Measurements from ENCODE around the gene SRGAP1.

SRGAP1 gene

GRCh38 chr12:63941166-63941800, 96.8 kb downstream of the SRGAP1 start:
- DNase-seq = no peak

- no peak for DNase-seq
Measured at GRCh38 chr12:63941879-63942278, 97.4 kb downstream of the SRGAP1 start.

GRCh38 chr12:63942464-63943241, 98.2 kb downstream of the SRGAP1 start:
- no peak for DNase-seq

- no peak for DNase-seq
Measured at GRCh38 chr12:63944034-63944579, 99.6 kb downstream of the SRGAP1 start.

- DNase-seq = no peak
Measured at GRCh38 chr12:63944586-63945228, 100.2 kb downstream of the SRGAP1 start.

GRCh38 chr12:63945777-63946176, 101.3 kb downstream of the SRGAP1 start:
- no peak for DNase-seq

GRCh38 chr12:63948211-63948610, 103.7 kb downstream of the SRGAP1 start:
- no peak for DNase-seq

- DNase-seq = no peak
Measured at GRCh38 chr12:63949902-63950301, 105.4 kb downstream of the SRGAP1 start.

- DNase-seq = no peak
Measured at GRCh38 chr12:63952995-63953394, 108.5 kb downstream of the SRGAP1 start.

- DNase-seq = no peak
Measured at GRCh38 chr12:63955831-63956666, 111.5 kb downstream of the SRGAP1 start.

- DNase-seq = no peak
Measured at GRCh38 chr12:63957496-63957895, 113.0 kb downstream of the SRGAP1 start.

- DNase-seq = no peak
Measured at GRCh38 chr12:63958876-63959580, 114.5 kb downstream of the SRGAP1 start.

GRCh38 chr12:63961048-63961447, 116.5 kb downstream of the SRGAP1 start:
- DNase-seq = no peak

- DNase-seq = no peak
Measured at GRCh38 chr12:63961543-63961942, 117.0 kb downstream of the SRGAP1 start.

GRCh38 chr12:63963868-63964267, 119.4 kb downstream of the SRGAP1 start:
- DNase-seq = no peak

GRCh38 chr12:63964301-63964700, 119.8 kb downstream of the SRGAP1 start:
- no peak for DNase-seq

- DNase-seq = no peak
Measured at GRCh38 chr12:63965936-63966605, 121.6 kb downstream of the SRGAP1 start.

- no peak for DNase-seq
Measured at GRCh38 chr12:63966606-63966975, 122.1 kb downstream of the SRGAP1 start.

GRCh38 chr12:63967358-63968145, 123.1 kb downstream of the SRGAP1 start:
- no peak for DNase-seq

- DNase-seq = no peak
Measured at GRCh38 chr12:63968673-63969072, 124.2 kb downstream of the SRGAP1 start.

GRCh38 chr12:63976902-63977395, 132.4 kb downstream of the SRGAP1 start:
- DNase-seq = no peak
